GM18909 (cell line): ENCODE data around the gene NCOA1.

Experiments used
- ATAC-seq: cut with Tn5 transposase; IDR thresholded peaks from one replicate; pipeline ENCODE4 v1.9.1; 2021; ENCODE audit warnings: mild to moderate bottlenecking; ENCODE audit not compliant: unreplicated experiment, poor library complexity

NCOA1 gene

DNA sequence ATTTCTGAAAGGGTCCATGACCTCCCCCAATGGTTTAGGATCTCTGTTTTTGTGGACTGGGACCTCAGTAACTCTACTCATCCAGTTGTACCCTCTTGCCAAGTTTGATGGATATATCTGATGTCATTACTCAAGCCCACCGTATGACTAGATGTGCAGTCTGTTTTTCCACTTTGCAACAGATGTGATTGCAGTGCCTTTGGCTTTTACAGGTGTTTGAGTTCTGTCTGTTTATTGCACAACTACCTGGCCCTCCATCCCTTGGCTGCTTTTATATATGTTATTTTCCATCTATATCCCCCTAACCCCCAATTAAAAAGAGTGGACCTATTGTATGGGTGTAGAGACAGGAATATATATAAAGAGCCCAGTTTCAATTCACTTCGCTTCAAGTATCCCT is 10.8 kb downstream of the NCOA1 start:
- no peak for ATAC-seq

DNA sequence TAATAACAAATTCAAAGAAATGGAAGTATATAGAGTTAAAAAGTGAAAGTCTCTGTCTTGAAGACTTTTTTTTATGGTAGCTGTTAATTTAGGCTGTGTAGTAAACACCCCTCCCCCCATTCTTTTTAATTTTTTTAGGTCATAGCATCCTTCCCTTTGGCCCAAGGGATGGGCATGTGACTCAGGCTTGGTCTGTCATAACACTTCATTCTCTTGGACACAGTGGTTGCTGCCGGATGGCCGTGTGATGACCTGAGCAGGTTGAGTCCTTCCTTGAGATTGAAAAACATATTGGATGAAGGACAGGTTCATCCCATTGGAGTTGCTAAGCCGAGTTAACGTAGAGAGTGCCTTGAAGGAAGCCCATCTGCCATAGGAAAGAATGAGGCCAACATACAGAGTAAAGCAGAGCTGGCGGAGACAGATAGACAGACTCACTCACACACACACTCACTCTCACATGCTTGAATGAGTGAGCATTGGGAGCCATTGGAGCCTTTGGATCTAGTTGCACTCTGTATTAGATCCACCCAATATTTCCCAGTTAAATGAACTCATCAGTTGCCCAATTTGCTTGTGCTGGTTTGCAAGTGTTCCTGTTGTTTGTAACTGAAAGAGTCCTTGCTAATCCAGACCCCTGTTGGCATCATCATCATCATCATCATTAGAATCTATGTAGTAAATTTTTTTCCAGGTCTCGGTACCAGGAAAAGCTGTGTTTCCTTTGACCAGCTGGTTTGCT is 14.7 kb downstream of the NCOA1 start:
- ATAC-seq: no peak

DNA sequence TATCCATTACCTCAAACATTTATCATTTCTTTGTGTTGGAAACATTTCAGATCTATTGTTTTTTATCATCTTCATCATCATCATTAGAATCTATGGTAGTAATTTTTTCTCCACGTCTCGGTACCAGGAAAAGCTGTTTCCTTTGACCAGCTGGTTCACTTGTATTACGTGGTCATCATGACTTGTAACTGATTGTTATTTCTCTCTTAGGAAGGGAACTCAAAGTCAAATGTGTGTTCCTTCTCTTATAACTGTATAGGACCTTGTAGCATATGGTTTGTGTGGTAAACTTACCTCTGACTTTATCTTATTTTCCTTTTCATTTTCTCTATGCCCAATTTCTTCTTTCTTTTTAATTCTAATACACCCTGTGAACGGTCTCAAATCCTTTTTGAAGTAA is 16.5 kb downstream of the NCOA1 start:
- no peak for ATAC-seq

DNA sequence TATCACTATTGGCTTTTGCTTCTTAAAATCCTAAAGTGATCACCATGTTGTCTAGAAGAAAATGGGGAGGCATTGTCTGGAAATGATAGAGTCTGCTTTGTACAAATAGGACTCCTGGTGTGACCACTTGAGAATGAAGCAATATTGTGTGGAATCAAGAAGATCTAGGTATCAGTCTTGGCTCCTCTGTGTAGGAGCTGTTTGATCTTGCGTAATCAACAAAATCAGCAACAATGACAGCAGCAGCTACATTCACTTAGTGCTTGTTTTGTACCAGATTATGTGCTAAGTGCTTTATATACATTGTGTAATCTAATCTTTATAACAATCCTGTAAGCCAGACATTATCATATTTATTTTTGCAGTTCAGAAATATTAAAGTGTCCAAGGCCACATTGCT is 17.8 kb downstream of the NCOA1 start:
- no peak for ATAC-seq

DNA sequence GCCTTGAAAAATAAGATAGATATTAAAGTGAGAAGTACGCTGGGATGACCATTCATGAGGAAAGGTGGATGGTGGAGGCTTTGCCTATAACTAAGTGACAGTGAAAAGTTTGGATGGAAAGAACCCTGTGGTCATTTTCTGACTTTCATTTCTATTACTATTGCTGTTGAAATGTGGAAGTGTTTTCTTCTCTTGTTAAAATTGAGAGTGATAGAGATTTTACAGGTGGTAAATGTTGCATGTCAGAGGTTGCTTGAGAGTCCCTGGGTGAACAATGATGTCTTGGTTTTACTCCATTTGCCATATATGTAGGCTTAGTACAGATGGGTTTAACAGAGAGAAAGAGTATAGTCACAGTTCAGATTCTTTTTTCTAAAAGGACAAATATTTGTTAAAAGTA is 18.4 kb downstream of the NCOA1 start:
- peak; percentile 84 for ATAC-seq

DNA sequence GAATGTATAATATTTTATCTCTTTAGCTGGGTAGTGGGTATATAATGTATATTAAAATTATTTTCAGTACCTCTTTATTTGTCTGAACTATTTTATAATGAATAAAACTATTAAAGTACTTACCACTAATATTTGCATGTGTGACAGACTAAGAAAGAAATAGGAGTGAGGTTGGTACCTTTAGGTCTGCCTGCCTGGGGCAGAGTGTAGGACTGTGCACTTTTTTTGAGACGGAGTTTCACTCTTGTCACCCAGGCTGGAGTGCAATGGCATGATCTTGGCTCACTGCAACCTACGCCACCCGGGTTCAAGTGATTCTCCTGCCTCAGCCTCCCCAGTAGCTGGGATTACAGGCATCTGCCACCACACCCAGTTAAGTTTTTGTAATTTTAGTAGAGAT is 18.8 kb downstream of the NCOA1 start:
- peak; percentile 64 for ATAC-seq

DNA sequence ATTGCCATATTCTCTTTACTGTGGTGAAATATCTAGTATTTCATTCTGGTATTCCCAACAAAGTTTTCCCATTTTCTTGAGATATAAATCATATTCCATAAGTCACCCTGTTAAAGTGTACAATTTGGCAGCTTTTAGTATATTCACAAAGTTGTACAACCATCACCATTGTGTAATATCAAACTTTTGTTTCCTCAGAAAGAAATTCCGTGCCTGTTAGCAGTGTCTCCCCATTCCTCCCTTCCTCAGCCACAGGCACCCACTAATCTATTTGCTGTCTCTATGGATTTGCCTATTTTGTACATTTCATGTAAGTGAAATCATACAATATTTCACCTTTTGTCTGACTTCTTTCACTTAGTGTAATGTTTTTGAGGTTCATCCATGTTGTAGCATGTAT is 19.7 kb downstream of the NCOA1 start:
- no peak for ATAC-seq

DNA sequence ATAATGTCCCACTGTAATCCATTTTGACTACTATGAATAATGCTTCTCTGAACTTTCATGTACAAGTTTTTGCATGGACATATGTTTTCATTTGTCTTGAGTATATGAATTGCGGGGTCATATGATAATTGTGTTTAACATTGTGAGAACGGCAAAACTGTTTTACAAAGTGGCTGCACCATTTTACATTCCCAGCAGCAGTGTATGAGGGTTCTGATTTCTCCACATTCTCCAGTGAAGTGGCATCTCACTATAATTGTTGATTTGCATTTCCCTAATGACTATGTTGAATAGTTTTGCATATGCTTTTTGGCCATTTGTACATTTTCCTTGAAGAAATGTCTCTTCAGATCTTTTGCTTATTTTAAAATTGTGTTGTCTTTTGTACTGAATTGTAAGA is 20.1 kb downstream of the NCOA1 start:
- ATAC-seq: no peak

DNA sequence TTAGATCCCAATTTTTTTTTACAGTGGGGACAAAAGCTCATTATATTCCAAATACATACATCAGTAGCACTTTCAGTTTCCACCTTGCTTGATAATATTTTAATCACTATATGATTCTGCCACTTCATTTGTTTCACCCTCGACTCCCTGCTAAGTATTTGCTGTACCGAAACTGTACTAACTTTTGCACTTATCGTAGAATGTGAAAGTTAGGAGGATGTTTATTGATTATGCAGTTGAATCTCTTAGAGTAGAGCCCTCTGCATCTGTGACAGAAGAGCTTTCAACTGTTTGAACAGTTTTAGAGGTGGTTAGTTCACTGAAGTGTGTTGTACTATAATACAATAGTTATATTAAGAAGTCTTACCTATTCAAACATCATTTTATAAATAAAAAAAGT is 20.8 kb downstream of the NCOA1 start:
- no peak for ATAC-seq

DNA sequence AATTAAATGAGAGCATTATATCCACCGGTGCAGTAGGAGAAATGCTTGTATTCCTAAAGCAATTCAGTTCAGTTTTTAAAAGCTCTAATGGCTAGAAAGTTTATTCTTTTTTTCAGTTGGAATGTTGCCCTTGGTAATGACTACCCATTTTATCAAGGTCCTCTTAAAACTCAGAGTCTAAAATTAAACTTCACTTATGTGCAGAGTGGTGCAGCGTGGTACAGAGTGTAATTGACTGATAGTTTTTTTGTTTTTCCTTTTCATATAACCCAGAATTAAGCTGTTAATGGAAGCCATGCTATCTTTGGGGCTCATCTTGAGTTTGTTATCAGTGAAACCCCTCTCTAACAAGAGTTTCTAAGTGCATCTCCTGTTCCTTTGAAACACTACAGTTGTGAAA is 21.4 kb downstream of the NCOA1 start:
- no peak for ATAC-seq

DNA sequence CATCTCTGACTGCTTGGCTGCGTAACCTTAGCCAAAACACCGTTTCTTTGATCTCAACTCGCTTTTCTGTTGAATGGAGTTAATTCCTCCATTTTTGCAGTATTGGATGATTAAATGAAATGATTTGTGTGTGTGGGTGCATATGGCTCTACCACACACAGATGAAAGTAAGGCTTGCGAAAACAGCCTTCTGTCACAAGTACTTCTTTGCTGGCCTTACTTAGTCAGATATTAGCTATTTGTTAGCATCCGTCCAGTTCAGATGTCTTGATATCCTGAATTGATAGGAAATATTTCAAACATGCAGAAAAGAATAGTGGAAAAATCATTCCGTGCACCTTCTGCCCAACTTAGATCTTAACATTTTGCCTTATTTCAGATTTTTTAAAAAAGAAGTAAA is 21.8 kb downstream of the NCOA1 start:
- ATAC-seq: no peak

DNA sequence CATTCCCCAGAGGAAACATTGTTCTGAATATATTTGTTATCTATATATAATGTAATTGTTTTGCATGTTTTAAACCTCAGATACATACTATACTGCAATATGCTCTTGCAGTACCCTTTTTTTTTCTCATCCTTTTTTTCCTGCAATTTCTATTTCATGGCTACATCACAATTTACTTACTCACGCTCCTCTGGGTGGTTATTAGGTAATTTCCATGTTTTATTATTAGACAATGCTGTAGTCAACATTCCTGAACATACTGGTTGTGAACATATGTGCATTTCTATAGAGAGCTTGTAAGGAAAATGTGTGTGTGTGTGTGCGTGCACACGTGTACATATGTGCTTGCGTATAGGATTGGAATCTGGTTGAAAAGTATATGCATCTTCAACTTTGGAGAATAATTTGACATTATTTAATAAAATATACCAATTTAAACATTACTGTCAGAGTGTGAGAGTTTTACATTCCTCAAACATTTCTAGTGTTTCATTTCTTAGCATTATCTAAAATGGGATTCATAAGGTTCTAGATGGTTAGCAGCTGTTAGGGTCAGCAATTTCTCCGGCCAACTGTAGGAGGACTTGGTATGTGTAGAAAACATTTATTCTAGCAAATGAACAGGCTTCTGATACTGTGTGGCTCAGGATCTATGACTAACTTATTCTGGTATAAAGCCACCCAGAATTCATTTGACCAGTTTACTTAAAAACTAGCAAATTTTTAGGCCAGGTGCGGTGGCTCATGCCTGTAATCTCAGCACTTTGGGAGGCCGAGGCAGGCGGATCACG is 22.4 kb downstream of the NCOA1 start:
- ATAC-seq: no peak

DNA sequence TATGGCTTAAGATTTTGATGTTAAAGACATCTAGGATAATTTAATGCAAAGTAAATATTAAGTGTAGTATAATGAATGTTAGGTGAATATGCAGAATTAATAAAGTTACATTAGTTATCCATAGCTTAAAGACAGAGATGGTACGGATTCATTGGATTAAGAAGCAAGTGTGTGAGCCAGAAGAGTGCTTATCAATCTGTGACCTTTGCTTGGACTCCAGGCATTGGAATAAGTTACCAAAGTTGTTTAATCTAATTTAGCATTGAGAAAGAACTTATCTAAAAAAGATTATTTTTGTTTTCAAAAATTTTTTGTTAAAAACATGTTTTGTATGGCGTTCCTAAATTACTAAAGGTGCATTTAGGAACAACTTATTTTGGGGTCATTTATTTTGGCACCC is 23.8 kb downstream of the NCOA1 start:
- ATAC-seq: no peak

DNA sequence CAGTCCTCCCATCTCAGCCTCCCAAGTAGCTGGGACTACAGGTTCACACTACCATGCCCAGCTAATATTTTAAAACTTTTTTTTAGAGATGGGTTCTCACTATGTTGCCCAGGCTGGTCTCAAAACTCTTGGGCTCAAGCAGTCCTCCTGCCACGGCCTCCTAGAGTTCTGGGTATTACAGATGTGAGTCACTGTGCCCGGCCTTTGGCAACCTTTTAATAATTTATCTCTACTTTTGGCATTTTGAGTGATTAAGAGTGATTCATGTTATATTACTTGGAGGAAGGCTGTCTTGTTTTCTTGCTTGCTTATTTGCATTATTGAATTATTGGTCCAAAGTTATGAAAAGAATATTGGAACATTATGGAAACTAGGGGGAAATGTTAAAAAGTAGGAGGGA is 24.3 kb downstream of the NCOA1 start:
- no peak for ATAC-seq

DNA sequence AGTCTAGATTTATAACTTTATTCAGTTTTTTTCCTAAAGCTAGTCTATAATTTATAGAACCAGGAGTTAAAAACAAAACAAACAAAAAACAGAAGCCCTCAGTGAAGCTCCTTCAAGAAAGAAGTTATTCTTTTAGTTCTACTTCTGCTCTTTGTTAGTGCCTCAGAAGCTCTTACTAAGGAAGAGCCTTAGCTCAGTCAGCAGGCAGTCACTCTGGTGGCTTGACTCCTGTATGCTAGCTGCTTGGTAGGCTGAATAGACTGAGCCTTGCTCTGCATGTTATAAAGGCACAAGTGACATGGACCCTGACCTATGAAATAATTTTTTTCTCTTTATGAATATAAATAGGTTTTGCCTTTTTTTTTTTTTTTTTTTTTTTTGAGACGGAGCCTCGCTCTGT is 24.8 kb downstream of the NCOA1 start:
- no peak for ATAC-seq

DNA sequence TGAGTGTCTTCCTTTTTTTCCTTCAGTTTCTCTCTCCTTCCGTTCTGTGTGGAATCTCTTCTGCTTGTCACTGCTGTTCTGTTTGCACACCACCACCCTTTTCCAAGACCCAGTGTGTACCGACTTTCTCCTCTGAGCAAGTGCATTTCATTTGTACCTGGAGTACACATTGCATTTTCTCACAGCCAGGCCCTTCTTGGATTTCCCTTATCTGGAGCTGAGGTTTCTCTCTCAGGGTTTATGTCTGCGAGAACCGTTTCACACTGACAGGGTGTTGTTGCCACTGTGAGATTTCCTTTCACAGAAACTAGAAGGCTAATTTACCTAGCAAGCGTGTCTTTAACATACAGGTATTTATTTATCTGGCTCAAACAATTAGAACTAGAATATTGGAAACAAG is 26.2 kb downstream of the NCOA1 start:
- no peak for ATAC-seq

DNA sequence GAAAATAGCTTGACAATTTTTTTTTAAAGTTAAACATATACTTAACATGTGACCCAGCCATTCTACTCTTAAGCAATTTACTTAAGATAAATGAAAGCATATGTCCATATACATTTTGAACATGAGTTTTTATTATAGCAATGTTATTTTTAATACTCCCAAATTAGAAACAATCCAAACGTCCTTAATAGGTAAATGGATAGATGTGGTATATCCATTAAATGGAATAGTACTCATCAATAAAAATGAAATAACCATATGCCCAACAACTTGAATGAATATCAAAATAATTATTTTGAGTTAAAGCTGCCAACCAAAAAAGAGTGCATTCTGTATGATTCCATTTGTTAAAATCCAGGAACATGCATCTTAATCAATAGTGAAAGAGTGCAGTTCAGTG is 29.1 kb downstream of the NCOA1 start:
- ATAC-seq: no peak

DNA sequence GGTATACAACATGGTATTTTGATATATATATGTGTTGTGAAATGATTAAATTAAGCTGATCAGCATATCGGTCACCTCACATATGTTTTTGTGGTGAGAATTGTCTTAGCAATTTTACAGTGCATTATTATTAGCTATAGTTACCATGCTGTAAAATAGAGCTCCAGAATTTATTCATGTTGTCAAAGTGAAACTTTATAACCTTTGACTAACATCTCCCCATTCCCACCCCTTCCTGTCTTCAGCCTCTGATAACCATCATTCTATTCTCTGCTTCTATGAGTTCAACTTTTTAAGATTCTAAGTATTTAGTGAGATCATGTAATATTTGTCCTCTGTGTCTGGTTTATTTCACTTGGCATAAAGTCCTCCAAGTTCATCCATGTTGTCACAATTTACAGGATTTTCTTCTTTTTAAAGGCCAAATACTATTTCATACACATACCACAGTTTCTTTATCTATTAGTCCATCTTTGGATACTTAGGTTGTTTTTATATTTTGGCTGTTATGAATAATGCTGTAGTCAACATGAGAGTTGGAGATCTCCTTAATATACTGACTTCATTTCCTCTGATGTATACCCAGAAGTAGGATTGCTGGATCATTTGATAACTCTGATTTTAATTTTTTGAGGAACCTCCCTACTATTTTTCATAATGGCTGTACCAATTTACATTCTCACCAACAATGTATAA is 30.3 kb downstream of the NCOA1 start:
- no peak for ATAC-seq

DNA sequence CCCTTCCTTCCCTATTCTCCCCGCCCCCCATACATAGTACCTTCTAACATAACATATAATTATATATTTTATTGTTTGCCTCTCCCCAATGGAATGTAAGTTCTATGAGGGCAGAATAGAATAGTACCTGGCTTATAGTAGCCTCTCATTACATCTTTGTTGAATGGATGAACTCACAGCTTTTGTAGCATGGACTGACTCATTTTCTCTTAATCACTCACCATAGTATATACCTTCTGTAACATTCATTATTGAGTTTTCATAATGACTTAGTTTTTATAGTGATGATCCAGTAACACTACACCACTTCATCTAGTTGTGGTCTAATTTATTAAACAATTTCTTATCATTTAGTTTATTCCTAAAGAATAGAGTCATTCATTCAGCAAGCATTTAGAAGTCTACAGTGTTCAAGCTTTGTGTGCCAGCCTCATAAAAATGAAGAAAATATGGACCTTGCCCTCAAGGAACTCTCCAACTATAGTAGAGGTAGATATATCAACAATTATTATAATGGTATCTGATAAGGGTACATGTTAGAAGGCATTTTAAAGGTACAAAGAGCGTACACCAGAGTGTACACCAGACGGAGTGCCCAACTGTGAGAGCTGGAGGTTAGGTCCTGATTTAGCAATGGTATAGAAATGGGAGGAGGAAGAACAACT is 31.1 kb downstream of the NCOA1 start:
- ATAC-seq: no peak

DNA sequence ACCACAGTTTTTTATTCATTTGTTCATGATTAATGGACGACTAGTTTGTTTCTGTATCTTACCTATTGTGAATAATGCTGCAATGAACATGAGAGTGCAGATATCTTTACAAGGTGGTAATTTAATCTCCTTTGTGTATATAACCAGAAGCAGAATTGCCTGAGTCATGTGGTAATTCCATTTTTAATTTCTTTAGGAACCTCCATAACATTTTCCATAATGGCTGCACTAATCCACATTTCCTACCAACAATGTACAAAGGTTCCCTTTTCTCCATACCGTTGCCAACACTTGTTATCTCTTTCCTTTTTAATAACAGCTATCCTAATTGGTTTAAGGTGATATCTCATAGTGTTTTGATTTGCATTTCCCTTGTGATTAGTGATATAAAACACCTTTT is 36.5 kb downstream of the NCOA1 start:
- ATAC-seq: no peak

DNA sequence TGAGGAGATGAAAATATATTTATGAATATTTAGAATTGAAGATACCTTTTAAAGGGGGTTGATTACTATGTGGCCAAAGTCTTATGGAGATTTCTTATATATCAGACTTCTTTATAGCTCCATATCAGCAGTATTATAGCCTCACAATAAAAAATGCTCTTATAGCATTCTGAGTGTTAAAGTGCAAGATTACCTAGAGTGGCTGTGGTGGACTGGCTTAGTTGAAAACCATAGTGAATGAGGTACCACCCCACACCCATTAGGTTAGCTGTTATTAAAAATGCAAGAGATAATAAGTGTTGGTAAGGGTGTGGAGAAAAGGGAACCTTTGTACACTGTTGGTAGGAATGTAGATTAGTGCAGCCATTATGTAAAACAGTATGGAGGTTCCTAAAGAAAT is 39.7 kb downstream of the NCOA1 start:
- no peak for ATAC-seq
